ENCODE measurements around the gene ADNP2.
"Not testable (repeated sequence)": the region's sequence is repeated elsewhere in the genome, so short reads cannot be mapped to it uniquely, and the experiment has no call there.

The ADNP2 gene

DNA sequence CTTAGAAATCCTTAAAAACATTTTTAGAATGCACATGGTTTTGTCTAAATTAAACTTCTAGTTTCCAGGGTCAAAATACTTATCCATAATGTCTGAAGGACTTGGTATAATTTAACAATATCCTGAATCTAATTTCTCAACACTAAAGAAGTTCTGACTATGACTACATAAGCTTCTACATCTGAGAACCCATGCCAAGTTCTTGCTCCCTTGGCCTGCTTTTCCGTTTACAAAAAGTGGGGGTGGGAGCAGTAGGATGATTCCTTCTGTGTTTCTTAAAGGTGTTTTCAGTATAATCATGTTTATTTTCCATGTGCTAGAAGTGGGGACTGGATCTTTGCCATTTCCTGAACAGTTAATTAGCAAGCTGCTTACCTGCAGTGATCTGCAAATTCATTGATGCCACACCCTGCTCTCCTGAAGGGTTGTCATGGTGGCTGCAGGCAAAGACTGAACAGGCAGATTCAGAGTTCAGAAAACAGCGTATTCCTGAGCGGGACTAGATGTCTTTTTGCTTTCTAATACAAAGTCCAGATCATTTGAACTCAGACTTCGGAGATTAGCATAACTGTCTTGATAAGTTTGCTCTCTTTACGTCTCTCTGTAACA is 36.2 kb downstream of the ADNP2 start:
- DNase-seq (ENCODE audit: low spot score): no peak

DNA sequence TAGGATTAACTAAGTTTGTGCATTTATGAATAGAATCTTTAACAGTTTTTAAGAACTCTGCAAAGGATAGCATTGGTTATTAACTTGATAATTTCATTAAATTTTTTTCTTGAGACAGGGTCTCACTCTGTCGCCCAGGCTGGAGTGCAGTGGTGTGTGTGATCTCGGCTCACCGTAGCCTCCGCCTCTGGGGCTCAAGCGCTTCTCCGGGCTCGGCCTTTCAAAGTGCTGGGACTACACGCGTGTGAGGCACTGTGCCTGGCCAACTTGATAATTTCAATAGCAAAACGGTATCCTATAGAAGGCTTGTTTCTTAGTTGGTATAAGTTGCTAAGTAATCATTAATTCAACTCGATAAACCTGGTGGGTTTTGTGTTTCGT is 38.0 kb downstream of the ADNP2 start:
- DNase-seq (ENCODE audit: low spot score): no peak

DNA sequence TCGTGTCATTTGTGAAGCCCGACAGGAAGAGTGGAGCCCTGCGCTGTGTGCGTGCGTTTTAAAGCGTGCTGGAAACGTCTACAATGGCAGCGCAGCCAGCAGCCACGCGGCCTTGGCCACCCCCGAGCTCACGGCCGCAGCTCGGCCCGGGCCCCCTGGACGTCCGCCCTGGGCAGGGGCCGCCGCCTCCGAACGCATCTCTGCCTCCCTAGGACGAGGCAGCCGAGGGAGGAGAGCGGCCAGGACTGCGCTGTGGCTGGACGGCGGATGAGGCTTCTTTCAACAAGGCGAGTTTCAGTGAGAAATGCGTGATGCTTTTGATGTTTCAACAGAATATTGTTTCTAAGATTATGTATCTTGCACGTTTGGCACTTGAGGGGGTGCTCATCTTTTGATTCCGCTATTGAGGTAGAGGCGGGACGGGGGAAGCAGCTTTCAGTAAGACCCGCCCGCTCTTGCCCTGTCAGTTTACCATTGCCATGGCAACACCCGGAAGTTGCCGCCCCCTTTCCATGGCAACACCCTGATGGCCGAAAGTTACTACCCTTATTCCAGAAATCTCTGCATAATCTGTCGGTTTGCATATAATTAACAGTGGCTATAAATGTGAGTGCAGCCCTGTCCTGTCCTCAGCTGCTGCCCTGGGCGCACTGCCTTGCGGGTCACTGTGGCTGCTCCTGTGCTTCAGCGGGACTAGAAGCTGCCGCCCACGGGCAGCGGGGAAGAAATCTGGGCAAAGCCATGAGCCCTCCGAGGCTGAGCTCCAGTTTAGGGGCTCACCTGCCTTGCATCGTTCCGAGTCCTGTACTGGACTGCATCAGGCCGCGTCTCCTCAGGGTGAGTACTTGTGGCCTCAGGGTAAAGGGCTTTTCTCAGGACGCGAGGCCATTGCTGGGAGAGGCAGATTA is 38.6 kb downstream of the ADNP2 start:
- DNase-seq (ENCODE audit: low spot score): peak; percentile 94

GRCh38 chr18:80148326-80149199 is 39.5 kb downstream of the ADNP2 start:
- DNase-seq (ENCODE audit: low spot score): no peak

DNA sequence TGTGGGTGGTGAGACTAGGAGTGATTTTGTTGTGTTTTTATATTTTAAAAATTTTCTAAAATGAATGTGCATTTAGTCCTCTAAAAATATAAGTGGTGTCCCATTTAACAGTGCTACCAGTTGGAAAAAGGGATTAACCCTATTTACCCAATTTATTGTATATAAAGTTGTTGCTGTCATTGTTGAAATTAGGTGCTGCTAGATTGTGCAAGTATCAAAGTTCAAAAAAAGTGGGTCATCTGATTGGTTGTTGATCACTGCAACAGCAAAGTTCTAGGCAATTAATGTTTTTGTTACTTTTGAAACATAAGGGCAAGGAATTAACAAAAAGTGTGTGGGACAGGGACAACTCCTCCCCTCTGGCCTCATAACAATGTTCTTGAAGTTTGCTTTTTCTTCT is 40.6 kb downstream of the ADNP2 start:
- no peak for DNase-seq (ENCODE audit: low spot score)

- no peak for DNase-seq (ENCODE audit: low spot score)
These were observed 45.2 kb downstream of the ADNP2 start for GRCh38 chr18:80154293-80154692.

DNA sequence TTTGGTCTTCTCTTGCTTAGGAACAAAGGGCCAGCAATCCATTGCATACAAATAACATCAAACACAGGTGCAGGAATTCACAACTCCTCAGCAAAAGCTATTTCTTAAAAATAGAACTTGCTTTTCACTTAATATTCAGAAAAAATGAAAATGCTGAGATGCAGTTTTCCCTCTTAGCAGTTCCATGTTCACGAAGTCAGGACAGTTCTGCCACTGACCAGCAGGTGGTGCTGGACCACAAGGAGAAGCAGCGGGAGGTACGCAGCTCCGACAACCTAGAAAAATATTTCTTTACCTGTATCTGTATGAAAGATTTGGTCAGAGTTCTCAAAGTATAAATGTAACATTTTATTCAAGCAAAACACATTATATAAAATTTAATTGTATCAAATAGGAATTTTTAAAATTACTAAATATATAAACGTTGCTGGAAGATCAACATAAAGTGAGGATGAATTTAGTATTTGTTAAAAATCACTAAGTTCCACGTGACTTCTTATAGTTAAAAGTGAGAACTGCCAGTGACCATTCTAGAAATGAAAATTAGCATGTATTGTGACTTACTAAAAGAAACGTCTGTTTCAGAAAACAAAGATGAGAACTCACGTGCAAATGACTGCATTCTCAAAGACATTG is 48.8 kb downstream of the ADNP2 start:
- peak; percentile 93 for DNase-seq (ENCODE audit: low spot score)

GRCh38 chr18:80158365-80158764 is 49.3 kb downstream of the ADNP2 start:
- no peak for DNase-seq (ENCODE audit: low spot score)

- no peak for DNase-seq (ENCODE audit: low spot score)
These were observed 50.9 kb downstream of the ADNP2 start for GRCh38 chr18:80159713-80160636.

GRCh38 chr18:80161781-80162417 is 52.8 kb downstream of the ADNP2 start:
- DNase-seq (ENCODE audit: low spot score): no peak

DNA sequence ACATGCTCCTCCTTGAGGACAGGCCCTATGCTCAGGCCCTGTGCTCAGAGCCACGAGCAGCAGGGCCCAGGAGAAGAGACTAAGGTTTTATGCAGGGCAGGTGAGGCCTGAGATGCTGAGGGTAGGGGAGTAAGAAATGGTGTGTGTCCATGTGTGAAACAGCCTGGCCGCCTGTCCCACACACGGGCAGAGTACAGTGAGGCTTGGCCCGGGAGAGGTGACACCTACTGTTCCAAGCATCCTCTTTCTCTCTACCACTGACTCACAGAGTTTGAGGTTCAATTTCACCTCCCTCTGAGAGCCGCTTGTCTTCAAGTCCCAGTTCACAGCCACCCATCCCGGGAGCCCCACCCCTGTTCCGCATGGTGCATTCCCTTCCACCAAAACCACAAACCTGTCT is 54.1 kb downstream of the ADNP2 start:
- no peak for DNase-seq (ENCODE audit: low spot score)

DNA sequence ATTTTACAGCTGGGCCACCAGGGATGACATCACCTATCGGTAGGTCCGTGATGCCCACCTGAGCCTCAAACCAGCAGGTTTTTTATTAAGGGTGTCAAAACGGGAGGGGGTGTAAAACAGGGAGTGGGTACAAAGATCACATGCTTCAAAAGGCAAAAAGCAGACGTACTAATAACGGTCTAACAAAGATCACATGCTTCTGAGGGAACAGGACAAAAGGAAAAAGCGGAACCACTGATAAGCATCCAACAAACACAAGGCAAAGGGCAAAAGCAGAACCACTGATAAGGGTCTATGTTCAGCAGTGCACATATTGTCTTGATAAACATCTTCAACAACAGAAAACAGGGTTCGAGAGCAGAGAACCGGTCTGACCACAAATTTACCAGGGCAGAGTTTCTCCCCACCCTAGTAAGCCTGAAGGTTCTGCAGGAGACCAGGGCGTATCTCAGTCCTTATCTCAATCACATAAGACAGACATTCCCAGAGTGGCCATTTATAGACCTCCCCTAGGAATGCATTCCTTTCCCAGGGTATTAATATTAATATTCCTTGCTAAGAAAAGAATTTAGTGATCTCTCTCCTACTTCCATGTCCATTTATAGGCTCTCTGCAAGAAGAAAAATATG is 55.8 kb downstream of the ADNP2 start:
- not testable (repeated sequence) for DNase-seq (ENCODE audit: low spot score)

DNA sequence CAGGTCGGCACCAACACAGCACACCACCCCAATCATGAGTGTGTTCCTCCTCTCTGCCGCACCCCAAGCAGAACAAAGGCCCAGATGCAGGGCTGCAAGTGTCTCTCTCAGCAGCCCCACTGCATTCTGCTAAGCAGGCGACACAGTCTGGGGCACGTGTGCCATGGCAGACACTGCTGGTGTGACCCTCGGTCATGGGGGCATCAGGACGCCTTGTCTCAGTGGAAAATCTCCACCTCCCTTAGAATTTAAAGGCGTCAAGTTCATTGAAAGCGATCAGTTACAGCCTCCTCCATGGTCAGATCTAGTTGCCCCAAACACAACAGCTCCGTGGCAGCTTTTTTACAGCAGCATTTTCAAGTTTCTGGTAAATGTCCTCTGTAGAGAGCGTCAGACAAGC is 57.2 kb downstream of the ADNP2 start:
- no peak for DNase-seq (ENCODE audit: low spot score)

GRCh38 chr18:80166725-80167124 is 57.7 kb downstream of the ADNP2 start:
- no peak for DNase-seq (ENCODE audit: low spot score)

GRCh38 chr18:80167331-80167730 is 58.3 kb downstream of the ADNP2 start:
- no peak for DNase-seq (ENCODE audit: low spot score)

DNA sequence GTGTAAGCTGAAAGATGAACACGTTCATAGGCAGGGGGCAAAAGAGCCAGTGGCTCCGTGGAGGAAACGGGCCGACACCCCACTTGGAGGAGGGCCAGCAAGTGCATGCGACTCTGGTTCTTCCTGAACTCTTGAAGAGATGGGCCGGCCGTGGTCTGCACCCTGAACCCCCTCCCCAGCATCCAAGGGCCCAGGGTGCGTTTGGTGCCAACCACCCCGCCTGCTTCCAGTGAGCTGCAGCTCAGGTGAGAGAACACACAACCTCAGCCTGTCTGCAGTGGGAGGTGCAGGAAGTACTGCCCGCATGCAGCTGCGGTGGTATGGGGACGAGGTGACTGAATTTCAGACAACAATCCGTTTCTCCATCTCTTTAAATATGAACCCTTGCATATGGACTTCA is 58.9 kb downstream of the ADNP2 start:
- DNase-seq (ENCODE audit: low spot score): no peak

DNA sequence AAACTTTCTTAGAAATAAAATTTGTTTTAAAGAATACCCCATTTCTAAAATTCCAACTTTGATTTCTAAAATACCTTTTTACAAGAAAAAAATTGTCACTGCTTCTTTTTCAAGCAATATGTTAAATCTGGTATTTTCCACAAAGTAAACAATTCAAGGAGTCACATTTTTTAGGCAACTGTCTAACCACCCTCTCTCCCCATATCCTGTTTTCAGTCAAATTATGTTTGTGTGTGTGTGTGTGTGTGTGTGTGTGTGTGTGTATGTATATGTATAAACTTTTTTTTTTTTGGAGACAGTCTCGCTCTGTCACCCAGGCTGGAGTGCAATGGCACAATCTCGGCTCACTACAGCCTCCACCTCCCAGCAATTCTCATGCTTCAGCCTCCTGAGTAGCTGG is 59.3 kb downstream of the ADNP2 start:
- DNase-seq (ENCODE audit: low spot score): no peak

DNA sequence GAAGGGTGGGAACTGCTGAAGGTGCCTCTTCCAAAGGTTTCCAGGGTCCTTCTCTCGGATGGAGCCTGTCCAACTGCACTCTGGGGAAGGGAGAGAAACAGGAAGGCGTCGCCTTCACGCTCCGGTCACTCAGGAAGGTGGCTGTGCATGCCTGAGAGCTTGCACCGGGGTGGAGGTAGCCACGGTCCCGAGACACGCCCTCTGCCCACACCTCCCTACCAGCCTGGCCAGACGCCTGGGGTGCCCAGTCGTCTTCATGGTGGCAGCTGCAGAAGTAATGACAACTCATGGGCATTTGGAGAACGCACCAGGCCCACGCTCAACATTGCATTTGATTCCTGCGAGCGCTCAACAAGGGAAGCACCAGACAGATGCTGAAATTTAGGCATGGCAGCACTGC is 59.9 kb downstream of the ADNP2 start:
- DNase-seq (ENCODE audit: low spot score): no peak

- no peak for DNase-seq (ENCODE audit: low spot score)
These were observed 60.5 kb downstream of the ADNP2 start for GRCh38 chr18:80169607-80170006.

DNA sequence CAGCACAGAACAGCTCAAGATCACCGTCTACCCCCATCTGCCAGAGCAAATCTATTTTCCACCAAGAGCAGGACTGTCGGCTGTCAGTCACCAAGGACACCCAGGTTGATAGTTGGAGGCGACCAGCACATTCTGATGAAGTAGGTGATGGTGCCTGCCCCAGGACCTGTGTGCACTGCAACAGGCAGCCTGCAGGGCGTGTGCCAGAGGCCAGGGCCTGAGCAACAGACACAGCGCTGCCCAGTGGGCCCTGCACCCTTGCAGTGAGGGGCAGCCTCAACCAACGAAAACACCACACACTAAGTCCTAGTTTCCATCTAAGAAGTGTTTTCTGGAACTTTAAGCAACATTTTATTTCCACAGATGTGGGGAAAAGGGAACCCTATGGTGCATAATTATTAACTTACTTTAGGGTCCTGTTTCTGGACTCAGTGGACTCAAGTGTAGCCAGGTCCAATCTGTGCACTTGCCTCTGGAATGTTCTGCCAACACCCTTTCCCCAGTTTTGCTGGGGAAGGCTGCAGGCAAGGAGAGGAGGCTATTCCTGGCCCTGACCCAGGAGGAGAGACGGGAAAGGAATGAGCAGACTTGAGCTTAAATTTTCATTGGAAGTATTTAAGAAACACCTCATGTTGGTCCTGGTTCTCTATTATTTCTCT is 61.5 kb downstream of the ADNP2 start:
- DNase-seq (ENCODE audit: low spot score): no peak

Data from Ammon's horn (tissue), 1 donor.